Activated CD4-positive, alpha-beta T cell treated with anti-CD3 and anti-CD28 coated beads, Interleukin-2, amount 50 U/mL, for 24 hours (primary cell): Measurements from ENCODE around the gene BHMT2.

ENCODE experiments used
- DNase-seq, 2 donors: peaks; one replicate each; pipeline ENCODE4 v3.0.0-alpha.2; 2020; ENCODE audit warnings: low read depth in 1 of 2, low spot score in 1 of 2

The BHMT2 gene

GRCh38 chr5:79069488-79070349 lies at the start of gene BHMT2, which contains the start of gene DMGDH:
Gene BHMT2, plus strand, starts transcription at chr5:79069767. Its CDS starts 16 bp downstream, at chr5:79069783.
Gene DMGDH, minus strand, starts transcription at chr5:79069674. Its CDS starts 54 bp downstream, at chr5:79069620.
- no peak for DNase-seq

- DNase-seq = peak in 1 of 2 donors; percentile 16
Measured at GRCh38 chr5:79020861-79021561, 48.6 kb upstream of the BHMT2 start.

- DNase-seq = no peak
Measured at GRCh38 chr5:79021753-79022152, 47.8 kb upstream of the BHMT2 start.

GRCh38 chr5:79022771-79023170 lies 46.8 kb upstream of the BHMT2 start:
- DNase-seq = no peak

GRCh38 chr5:79023348-79023747 lies 46.2 kb upstream of the BHMT2 start:
- DNase-seq = no peak

- no peak for DNase-seq
Measured at GRCh38 chr5:79023947-79024346, 45.6 kb upstream of the BHMT2 start.

- peak; percentile 28 to 32 for DNase-seq
Measured at GRCh38 chr5:79025054-79025472, 44.5 kb upstream of the BHMT2 start.

- no peak for DNase-seq
Measured at GRCh38 chr5:79030663-79031484, 38.7 kb upstream of the BHMT2 start.

GRCh38 chr5:79031485-79031867 lies 38.1 kb upstream of the BHMT2 start:
- DNase-seq = no peak

- no peak for DNase-seq
Measured at GRCh38 chr5:79032031-79032695, 37.4 kb upstream of the BHMT2 start.

- DNase-seq = no peak
Measured at GRCh38 chr5:79032782-79033181, 36.8 kb upstream of the BHMT2 start.

GRCh38 chr5:79035237-79035636 lies 34.3 kb upstream of the BHMT2 start:
- no peak for DNase-seq

GRCh38 chr5:79036769-79037168 lies 32.8 kb upstream of the BHMT2 start:
- DNase-seq = no peak

GRCh38 chr5:79042188-79042587 lies 27.4 kb upstream of the BHMT2 start:
- DNase-seq = no peak

- DNase-seq = no peak
Measured at GRCh38 chr5:79047199-79047598, 22.4 kb upstream of the BHMT2 start.

- no peak for DNase-seq
Measured at GRCh38 chr5:79048437-79048836, 21.1 kb upstream of the BHMT2 start.

- no peak for DNase-seq
Measured at GRCh38 chr5:79050498-79050897, 19.1 kb upstream of the BHMT2 start.

- no peak for DNase-seq
Measured at GRCh38 chr5:79053321-79053720, 16.2 kb upstream of the BHMT2 start.

GRCh38 chr5:79055017-79055416 lies 14.6 kb upstream of the BHMT2 start:
- DNase-seq = no peak

- no peak for DNase-seq
Measured at GRCh38 chr5:79056847-79057246, 12.7 kb upstream of the BHMT2 start.

- DNase-seq = no peak
Measured at GRCh38 chr5:79059674-79060073, 9.9 kb upstream of the BHMT2 start.
